HUES48 (cell line): Measurements from ENCODE around the gene PDE4D.

Experiments used
- H3K27ac ChIP-seq: one replicate; pipeline ENCODE4 v1.7.0; 2013; ENCODE audit warnings: low read depth, low read length, inconsistent platforms
- H3K27me3 ChIP-seq: 2 replicates; pipeline ENCODE4 v1.6.1; 2013; ENCODE audit warnings: mild to moderate bottlenecking, low read length; ENCODE audit not compliant: control insufficient read depth, insufficient read depth
- H3K36me3 ChIP-seq: 2 replicates; pipeline ENCODE4 v1.6.1; 2013; ENCODE audit warnings: low read length; ENCODE audit not compliant: control insufficient read depth, insufficient read depth
- H3K4me1 ChIP-seq: 2 replicates; pipeline ENCODE4 v1.6.1; 2013; ENCODE audit warnings: mild to moderate bottlenecking, low read length; ENCODE audit not compliant: control insufficient read depth, insufficient read depth
- H3K4me3 ChIP-seq: 2 replicates; pipeline ENCODE4 v1.5.1; 2013; ENCODE audit warnings: mild to moderate bottlenecking, low read depth, low read length
- H3K9ac ChIP-seq: 2 replicates; pipeline ENCODE4 v1.6.1; 2013; ENCODE audit warnings: mild to moderate bottlenecking, low read depth, low read length, moderate library complexity
- H3K9me3 ChIP-seq: 2 replicates; pipeline ENCODE4 v1.6.1; 2013; ENCODE audit warnings: low read length; ENCODE audit not compliant: control insufficient read depth, insufficient read depth

The PDE4D gene

GRCh38 chr5:59335544-59335943 is 558.0 kb downstream of the PDE4D start:
- Histone ChIP-seq H3K27ac (no peak overlapping the region), H3K36me3 (no peaks in the 10 kb centered on the region), H3K9me3 (no peaks in the 10 kb centered on the region), H3K9ac (no peak overlapping the region), H3K4me3 (no peak overlapping the region), H3K27me3 (no peaks in the 10 kb centered on the region), H3K4me1 (peaks cover 5% of the 10 kb centered on the region; the same call in 1 of the 2 replicates)

- Histone ChIP-seq H3K4me3 (no peak overlapping the region), H3K9ac (no peak overlapping the region), H3K4me1 (peaks cover 5% of the 10 kb centered on the region; the same call in 1 of the 2 replicates), H3K9me3 (no peaks in the 10 kb centered on the region), H3K36me3 (no peaks in the 10 kb centered on the region), H3K27ac (no peak overlapping the region), H3K27me3 (no peaks in the 10 kb centered on the region)
Observed at GRCh38 chr5:59333416-59333815, 560.1 kb downstream of the PDE4D start.

GRCh38 chr5:59332236-59332973 is 561.1 kb downstream of the PDE4D start:
- no peak overlapping the region for H3K27ac ChIP-seq
- no peaks in the 10 kb centered on the region for H3K27me3 ChIP-seq
- no peaks in the 10 kb centered on the region for H3K9me3 ChIP-seq
- H3K4me3 ChIP-seq: no peak overlapping the region
- H3K4me1 ChIP-seq: peaks cover 5% of the 10 kb centered on the region; the same call in 1 of the 2 replicates
- no peak overlapping the region for H3K9ac ChIP-seq
- no peaks in the 10 kb centered on the region for H3K36me3 ChIP-seq

- no peaks in the 10 kb centered on the region for H3K36me3 ChIP-seq
- H3K9me3 ChIP-seq: no peaks in the 10 kb centered on the region
- peaks cover 5% of the 10 kb centered on the region; the same call in 1 of the 2 replicates for H3K4me1 ChIP-seq
- H3K27me3 ChIP-seq: no peaks in the 10 kb centered on the region
- H3K4me3 ChIP-seq: no peak overlapping the region
- H3K27ac ChIP-seq: no peak overlapping the region
- H3K9ac ChIP-seq: no peak overlapping the region
Observed at GRCh38 chr5:59330680-59331079, 562.8 kb downstream of the PDE4D start.

GRCh38 chr5:59328709-59329296 is 564.7 kb downstream of the PDE4D start:
- no peaks in the 10 kb centered on the region for H3K9me3 ChIP-seq
- no peak overlapping the region for H3K9ac ChIP-seq
- no peaks in the 10 kb centered on the region for H3K36me3 ChIP-seq
- H3K4me1 ChIP-seq: peaks cover 5% of the 10 kb centered on the region; the same call in 1 of the 2 replicates
- H3K27me3 ChIP-seq: no peaks in the 10 kb centered on the region
- no peak overlapping the region for H3K27ac ChIP-seq
- H3K4me3 ChIP-seq: no peak overlapping the region

- H3K36me3 ChIP-seq: no peaks in the 10 kb centered on the region
- no peaks in the 10 kb centered on the region for H3K4me1 ChIP-seq
- H3K9ac ChIP-seq: no peak overlapping the region
- H3K4me3 ChIP-seq: no peak overlapping the region
- H3K27ac ChIP-seq: no peak overlapping the region
- H3K27me3 ChIP-seq: no peaks in the 10 kb centered on the region
- H3K9me3 ChIP-seq: no peaks in the 10 kb centered on the region
Observed at GRCh38 chr5:59327191-59327980, 566.1 kb downstream of the PDE4D start.

GRCh38 chr5:59326596-59326995 is 566.9 kb downstream of the PDE4D start:
- Histone ChIP-seq H3K9me3 (no peaks in the 10 kb centered on the region), H3K9ac (no peak overlapping the region), H3K27ac (no peak overlapping the region), H3K4me1 (no peaks in the 10 kb centered on the region), H3K27me3 (no peaks in the 10 kb centered on the region), H3K4me3 (no peak overlapping the region), H3K36me3 (no peaks in the 10 kb centered on the region)

GRCh38 chr5:59325070-59325469 is 568.5 kb downstream of the PDE4D start:
- H3K27ac ChIP-seq: no peak overlapping the region
- no peaks in the 10 kb centered on the region for H3K36me3 ChIP-seq
- H3K9ac ChIP-seq: no peak overlapping the region
- H3K9me3 ChIP-seq: no peaks in the 10 kb centered on the region
- H3K4me1 ChIP-seq: no peaks in the 10 kb centered on the region
- no peaks in the 10 kb centered on the region for H3K27me3 ChIP-seq
- H3K4me3 ChIP-seq: no peak overlapping the region

- H3K4me1 ChIP-seq: peaks cover 2% of the 10 kb centered on the region
- H3K36me3 ChIP-seq: no peaks in the 10 kb centered on the region
- no peak overlapping the region for H3K27ac ChIP-seq
Observed at GRCh38 chr5:59322894-59323293, 570.6 kb downstream of the PDE4D start.

GRCh38 chr5:59322058-59322457 is 571.5 kb downstream of the PDE4D start:
- Histone ChIP-seq H3K27me3 (no peaks in the 10 kb centered on the region), H3K4me3 (no peak overlapping the region), H3K4me1 (peaks cover 10% of the 10 kb centered on the region), H3K9ac (no peak overlapping the region), H3K36me3 (no peaks in the 10 kb centered on the region), H3K9me3 (no peaks in the 10 kb centered on the region), H3K27ac (no peak overlapping the region)

More at GRCh38 chr5:59322894-59323293, 570.6 kb downstream of the PDE4D start:
- Histone ChIP-seq H3K9me3 (no peaks in the 10 kb centered on the region), H3K27me3 (no peaks in the 10 kb centered on the region), H3K4me3 (no peak overlapping the region), H3K9ac (no peak overlapping the region)

- H3K4me1 ChIP-seq: peaks cover 14% of the 10 kb centered on the region
- no peak overlapping the region for H3K27ac ChIP-seq
- no peaks in the 10 kb centered on the region for H3K36me3 ChIP-seq
- no peaks in the 10 kb centered on the region for H3K27me3 ChIP-seq
- H3K9me3 ChIP-seq: no peaks in the 10 kb centered on the region
- H3K4me3 ChIP-seq: no peak overlapping the region
- H3K9ac ChIP-seq: no peak overlapping the region
Observed at GRCh38 chr5:59321642-59322041, 571.9 kb downstream of the PDE4D start.
